HL-60 (cell line): Measurements from ENCODE around the gene GPHA2.

Experiments
- POLR2AphosphoS5 ChIP-seq: IDR thresholded peaks from 2 replicates; pipeline ENCODE4 v1.6.1; 2012; ENCODE audit warnings: low read depth
- REST ChIP-seq: IDR thresholded peaks from 2 replicates; pipeline ENCODE4 v1.6.1; 2012; ENCODE audit warnings: low read depth; ENCODE audit not compliant: insufficient replicate concordance

- TF ChIP-seq POLR2AphosphoS5 (no peak), REST (no peak)
Measured at GRCh38 chr11:64911142-64911541, 24.6 kb downstream of the GPHA2 start.
